B cell (primary cell): ENCODE measurements around the gene STUM. TPM values are rescaled to one million over a fixed set of nuclear protein-coding genes. Genes with fewer than 3 reads are reported as not detected.

ENCODE experiments used
- ATAC-seq: fragments of 200-7000 bp; cut with Tn5 transposase; one replicate; pipeline ENCODE4 v1.10.0; 2021; ENCODE audit warnings: low read depth, mild to moderate bottlenecking, moderate number of reproducible peaks, moderate library complexity
- CTCF ChIA-PET: fragments of 350-600 bp; sonication (Branson Sonifier 250); formaldehyde crosslinking; loops from one replicate; lab custom pipeline; 2021; ENCODE audit warnings: antibody characterized with exemption, inconsistent platforms; lab: Charles Lee
- POLR2A ChIA-PET: fragments of 350-600 bp; sonication (Branson Sonifier 250); formaldehyde crosslinking; loops from one replicate; lab custom pipeline; 2021; ENCODE audit warnings: antibody characterized with exemption; lab: Charles Lee
- DNase-seq: peaks from one replicate; pipeline ENCODE4 v3.0.0; 2013
- H2AFZ ChIP-seq: 2 replicates; pipeline ENCODE4 v1.6.1; 2012; ENCODE audit warnings: mild to moderate bottlenecking, low read depth, low read length; ENCODE audit not compliant: insufficient read depth, poor library complexity, severe bottlenecking
- H3K27ac ChIP-seq, 2 donors: 1 replicate in 1 of 2; 2 replicates in 1 of 2; pipeline ENCODE4 v1.5.1; 2012 to 2013; ENCODE audit warnings: low read length in 2 of 2, mild to moderate bottlenecking in 2 of 2, moderate library complexity in 1 of 2
- H3K27me3 ChIP-seq, 4 experiments: fragments of 200-600 bp in 1 of 4; sonication (generic) in 1 of 4; replicated peaks in 1 of 4; 1 replicate in 2 of 4; 2 replicates in 2 of 4; pipeline versions ENCODE4 v1.6.1 to v1.7.0; 2013 to 2016; ENCODE audit warnings: low read length in 3 of 4, mild to moderate bottlenecking in 2 of 4, mixed read lengths in 1 of 4, moderate library complexity in 1 of 4; ENCODE audit not compliant: insufficient read depth in 4 of 4, control insufficient read depth in 3 of 4; ENCODE audit errors: control extremely low read depth in 1 of 4
- H3K36me3 ChIP-seq, 2 experiments: replicated peaks in 1 of 2; 1 replicate in 1 of 2; 2 replicates in 1 of 2; pipeline versions ENCODE4 v1.6.1 to v1.7.1; 2013; ENCODE audit warnings: low read length in 1 of 2; ENCODE audit not compliant: insufficient read depth in 2 of 2, control insufficient read depth in 1 of 2; ENCODE audit errors: control extremely low read depth in 1 of 2, extremely low read depth in 1 of 2
- H3K4me1 ChIP-seq, 2 donors: fragments of 200-600 bp in 1 of 2; sonication (generic) in 1 of 2; 1 replicate in 1 of 2; 2 replicates in 1 of 2; pipeline versions ENCODE4 v1.5.1 to v1.6.1; 2013 to 2017; ENCODE audit warnings: low read length in 2 of 2; ENCODE audit not compliant: control insufficient read depth in 2 of 2, insufficient read depth in 2 of 2
- H3K4me2 ChIP-seq: replicated peaks from 2 replicates; pipeline ENCODE3; 2012; ENCODE audit warnings: mild to moderate bottlenecking, low read depth, low read length; ENCODE audit not compliant: poor library complexity, severe bottlenecking
- H3K4me3 ChIP-seq, 5 experiments: fragments of 200-600 bp in 1 of 5; sonication (generic) in 1 of 5; 1 replicate in 3 of 5; 2 replicates in 2 of 5; pipeline versions ENCODE4 v1.5.1 to v1.7.0; 2011 to 2016; ENCODE audit warnings: low read length in 4 of 5, mild to moderate bottlenecking in 4 of 5, low read depth in 2 of 5, control low read depth in 1 of 5, moderate library complexity in 1 of 5; ENCODE audit not compliant: insufficient read depth in 1 of 5; ENCODE audit errors: control extremely low read depth in 1 of 5, extremely low read depth in 1 of 5
- H3K79me2 ChIP-seq: fragments of 200-600 bp; sonication (generic); one replicate; pipeline ENCODE4 v1.6.0; 2016; ENCODE audit warnings: low read length; ENCODE audit not compliant: control insufficient read depth, insufficient read depth
- H3K9ac ChIP-seq: fragments of 200-600 bp; sonication (generic); 2 replicates; pipeline ENCODE4 v1.6.1; 2017; ENCODE audit warnings: mild to moderate bottlenecking, low read length, moderate library complexity
- H3K9me3 ChIP-seq, 3 donors: one replicate each; pipeline versions ENCODE4 v1.6.1 to v1.7.1; 2013; ENCODE audit warnings: low read length in 2 of 3; ENCODE audit not compliant: control insufficient read depth in 2 of 3, insufficient read depth in 1 of 3; ENCODE audit errors: control extremely low read depth in 1 of 3
- H4K20me1 ChIP-seq: 2 replicates; pipeline ENCODE4 v1.6.0; 2012; ENCODE audit warnings: mild to moderate bottlenecking, low read length; ENCODE audit not compliant: insufficient read depth, control insufficient read depth, poor library complexity, severe bottlenecking
- H3K27ac Mint-ChIP-seq: one replicate; pipeline ENCODE4 v1.8.0; 2021; ENCODE audit warnings: mixed read lengths
- H3K27me3 Mint-ChIP-seq: one replicate; pipeline ENCODE4 v1.8.0; 2021; ENCODE audit warnings: mixed read lengths
- H3K4me1 Mint-ChIP-seq: one replicate; pipeline ENCODE4 v1.8.0; 2021; ENCODE audit warnings: mixed read lengths
- H3K4me3 Mint-ChIP-seq: one replicate; pipeline ENCODE4 v1.8.0; 2021; ENCODE audit warnings: mixed read lengths
- H3K9me3 Mint-ChIP-seq: one replicate; pipeline ENCODE4 v1.8.0; 2022; ENCODE audit warnings: mixed read lengths; ENCODE audit not compliant: insufficient read depth
- EZH2 ChIP-seq: IDR thresholded peaks from 2 replicates; pipeline ENCODE4 v1.6.1; 2012; ENCODE audit warnings: borderline replicate concordance, low read depth, mild to moderate bottlenecking, moderate library complexity, low read length; ENCODE audit not compliant: insufficient read depth, poor library complexity, severe bottlenecking
- WGBS: methylation state at CpG from one replicate; pipeline ENCODE4 v1.1.5; 2013; ENCODE audit warnings: missing lambda C conversion rate; ENCODE audit not compliant: insufficient coverage; 5-methylcytosine and 5-hydroxymethylcytosine counted together
- intact Hi-C: fragments of 100-400 bp; cut with micrococcal nuclease; formaldehyde crosslinking; loops from one replicate; pipeline ENCODE4 v1.10.0; 2022
- polyA plus RNA-seq: library from polyadenylated mRNA; depleted of rRNA; stranded (reverse); fragments of >200 nt; gene quantifications from 2 replicates; pipeline ENCODE4 v1.2.3, GENCODE V29; 2012
- total RNA-seq, 2 donors: library from RNA; stranded (reverse); fragments of 120-200 nt in 1 of 2; gene quantifications; 1 replicate in 1 of 2; 2 replicates in 1 of 2; pipeline versions ENCODE4 v1.2.3 to v1.2.4, GENCODE V29; 2013 to 2022
- TF ChIP-seq, protein P1 (sequence below): fragments of 200-600 bp; IDR thresholded peaks from one replicate; pipeline ENCODE4 v1.8.0; 2022; ENCODE audit warnings: antibody characterized with exemption, mild to moderate bottlenecking

STUM gene
- total and polyA plus RNA-seq, 2 donors (not counting 1 experiment from before 2014, with no cell fraction given): 0.12 to 0.69 TPM

DNA sequence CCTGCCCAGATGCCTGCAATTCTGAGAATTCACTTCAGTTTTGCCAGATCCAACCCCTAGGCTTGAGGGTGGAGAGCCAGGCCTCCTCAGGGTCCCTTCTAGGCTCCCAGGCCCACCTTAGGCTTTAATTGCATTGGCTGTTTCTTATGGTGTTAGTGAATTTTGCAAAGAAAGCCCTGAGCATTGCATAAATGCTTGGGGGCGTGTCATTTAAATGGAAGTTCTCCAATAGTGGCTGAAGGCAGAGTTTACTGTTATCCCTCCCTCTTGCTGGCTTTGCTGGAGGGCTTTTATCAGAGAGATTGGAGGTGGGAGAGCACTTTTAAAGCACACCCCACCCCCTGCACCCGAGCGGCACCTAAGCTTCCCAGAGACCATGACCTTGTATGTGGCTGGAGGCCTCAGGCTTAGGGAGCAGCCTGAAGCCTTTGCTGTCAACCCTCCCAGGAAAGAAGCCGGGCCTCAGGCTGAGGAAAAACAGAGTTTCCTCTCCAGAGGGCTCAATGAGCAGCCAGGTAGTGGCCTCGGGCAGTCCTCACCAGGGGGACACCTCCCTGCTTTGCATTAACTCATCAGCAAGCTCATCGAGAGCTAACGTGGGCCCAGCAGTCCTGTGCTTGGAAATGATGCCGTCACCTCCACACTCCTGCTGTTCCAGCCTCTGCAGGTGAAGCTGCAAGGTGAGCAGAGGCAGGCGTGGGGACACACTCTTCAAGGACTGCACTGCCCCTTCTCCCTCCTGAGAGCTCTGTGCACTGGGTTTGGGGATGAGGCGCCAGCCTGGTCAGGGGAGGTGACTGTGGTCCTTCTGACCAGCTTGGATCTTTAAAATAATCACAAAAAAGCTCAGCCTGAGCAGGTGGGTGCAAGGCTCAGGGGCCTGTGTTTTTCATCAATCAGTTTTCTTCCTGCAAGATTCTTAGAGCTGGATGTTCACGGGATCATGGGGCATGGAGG, 58.0 kb downstream of the STUM start:
- H2AFZ ChIP-seq: no peak overlapping the region
- intact Hi-C loops: no loop called here
- no peaks in the 10 kb centered on the region for H3K79me2 ChIP-seq
- H3K27ac ChIP-seq: no peak overlapping the region
- no peak overlapping the region for H3K4me3 Mint-ChIP-seq
- no peaks in the 10 kb centered on the region for H3K9me3 Mint-ChIP-seq
- peaks cover 6% of the 10 kb centered on the region for H3K27me3 Mint-ChIP-seq
- H3K27ac Mint-ChIP-seq: no peak overlapping the region
- 94% methylated on average over 9 of the region's 11 CpGs for WGBS
- no peaks in the 10 kb centered on the region for H3K4me1 ChIP-seq
- H3K4me3 ChIP-seq: no peak overlapping the region
- ChIA-PET POLR2A (no interaction called here), CTCF (interaction anchor here (1.0 to 5.2 kb wide), 6 partner anchors 20 to 221 kb away, joined by 3 to 36 read pairs (median 6); partner anchors contain the start of gene STUM)
- H4K20me1 ChIP-seq: no peaks in the 10 kb centered on the region
- H3K9me3 ChIP-seq: no peaks in the 10 kb centered on the region
- no peaks in the 10 kb centered on the region for H3K36me3 ChIP-seq
- no peak for DNase-seq
- no peak for TF ChIP-seq EZH2
- TF ChIP-seq, protein P1, sequence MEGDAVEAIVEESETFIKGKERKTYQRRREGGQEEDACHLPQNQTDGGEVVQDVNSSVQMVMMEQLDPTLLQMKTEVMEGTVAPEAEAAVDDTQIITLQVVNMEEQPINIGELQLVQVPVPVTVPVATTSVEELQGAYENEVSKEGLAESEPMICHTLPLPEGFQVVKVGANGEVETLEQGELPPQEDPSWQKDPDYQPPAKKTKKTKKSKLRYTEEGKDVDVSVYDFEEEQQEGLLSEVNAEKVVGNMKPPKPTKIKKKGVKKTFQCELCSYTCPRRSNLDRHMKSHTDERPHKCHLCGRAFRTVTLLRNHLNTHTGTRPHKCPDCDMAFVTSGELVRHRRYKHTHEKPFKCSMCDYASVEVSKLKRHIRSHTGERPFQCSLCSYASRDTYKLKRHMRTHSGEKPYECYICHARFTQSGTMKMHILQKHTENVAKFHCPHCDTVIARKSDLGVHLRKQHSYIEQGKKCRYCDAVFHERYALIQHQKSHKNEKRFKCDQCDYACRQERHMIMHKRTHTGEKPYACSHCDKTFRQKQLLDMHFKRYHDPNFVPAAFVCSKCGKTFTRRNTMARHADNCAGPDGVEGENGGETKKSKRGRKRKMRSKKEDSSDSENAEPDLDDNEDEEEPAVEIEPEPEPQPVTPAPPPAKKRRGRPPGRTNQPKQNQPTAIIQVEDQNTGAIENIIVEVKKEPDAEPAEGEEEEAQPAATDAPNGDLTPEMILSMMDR: no peak
- H3K4me2 ChIP-seq: no peak overlapping the region
- H3K9ac ChIP-seq: no peak overlapping the region
- H3K27me3 ChIP-seq: peaks cover 0 to 3% (median 0%) of the 10 kb centered on the region in 4 experiments
- peaks cover 6% of the 10 kb centered on the region for H3K4me1 Mint-ChIP-seq
- ATAC-seq: no peak

- H3K4me3 ChIP-seq: no peak overlapping the region
- no peak overlapping the region for H3K4me2 ChIP-seq
- H3K9me3 ChIP-seq: no peaks in the 10 kb centered on the region
- peaks cover 0 to 3% (median 0%) of the 10 kb centered on the region in 4 experiments for H3K27me3 ChIP-seq
- H3K79me2 ChIP-seq: no peaks in the 10 kb centered on the region
- H3K4me1 Mint-ChIP-seq: peaks cover 6% of the 10 kb centered on the region
- no peak for TF ChIP-seq EZH2
- TF ChIP-seq, protein P1: no peak
- no peak overlapping the region for H3K27ac Mint-ChIP-seq
- H4K20me1 ChIP-seq: no peaks in the 10 kb centered on the region
- ATAC-seq: no peak
- no peaks in the 10 kb centered on the region for H3K36me3 ChIP-seq
- H3K9ac ChIP-seq: no peak overlapping the region
- ChIA-PET POLR2A (no interaction called here), CTCF (interaction anchor here (1.0 to 5.2 kb wide), 6 partner anchors 19 to 221 kb away, joined by 3 to 36 read pairs (median 7); partner anchors contain the start of gene STUM)
- H3K27me3 Mint-ChIP-seq: peaks cover 6% of the 10 kb centered on the region
- no peak overlapping the region for H2AFZ ChIP-seq
- no peak overlapping the region for H3K27ac ChIP-seq
- no peaks in the 10 kb centered on the region for H3K4me1 ChIP-seq
- intact Hi-C loops: no loop called here
- WGBS: 97% methylated on average over 12 of the region's 12 CpGs
- H3K9me3 Mint-ChIP-seq: no peaks in the 10 kb centered on the region
- no peak for DNase-seq
- no peak overlapping the region for H3K4me3 Mint-ChIP-seq
Measured at GRCh38 chr1:226607268-226607660, 58.7 kb downstream of the STUM start.
